ENCODE measurements around the gene YIF1B.

YIF1B gene

DNA sequence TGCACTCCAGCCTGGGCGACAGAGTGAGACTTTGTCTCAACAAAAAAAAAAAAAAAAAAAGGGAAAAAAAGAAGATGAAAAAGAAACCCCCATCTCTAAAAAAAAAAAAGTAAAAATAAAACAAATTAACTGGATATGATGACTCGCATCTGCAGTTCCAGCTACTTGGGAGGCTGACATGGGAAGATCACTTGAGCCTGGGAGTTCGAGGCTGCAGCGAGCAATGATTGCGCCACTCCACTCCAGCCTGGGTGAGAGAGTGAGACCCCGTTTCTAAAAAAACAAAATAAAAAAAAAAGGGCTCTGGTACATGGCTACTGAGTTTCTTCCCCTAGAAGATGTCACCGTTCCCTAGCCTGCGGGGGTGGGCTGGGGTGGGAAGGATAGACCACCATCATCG, 17.5 kb upstream of the YIF1B start:
- no peak for DNase-seq

DNA sequence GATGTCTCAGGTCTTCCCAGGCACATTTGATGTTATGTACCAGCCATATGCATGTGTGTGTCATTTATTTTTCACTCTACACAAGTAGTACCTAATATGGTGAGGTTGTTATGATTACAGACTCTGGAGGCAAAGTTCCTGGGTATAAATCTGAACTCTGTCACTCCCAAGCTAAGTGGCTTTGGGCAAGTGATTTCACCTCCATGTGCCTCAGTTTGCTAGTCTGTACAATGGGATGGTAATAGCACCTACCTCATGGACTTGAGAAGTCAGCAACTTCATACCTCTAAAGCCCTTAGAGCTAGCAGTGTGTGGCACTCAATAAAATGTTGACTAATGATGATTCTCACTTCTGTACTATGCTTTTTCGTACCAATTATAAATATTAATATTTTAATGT, 16.0 kb upstream of the YIF1B start:
- DNase-seq = no peak

DNA sequence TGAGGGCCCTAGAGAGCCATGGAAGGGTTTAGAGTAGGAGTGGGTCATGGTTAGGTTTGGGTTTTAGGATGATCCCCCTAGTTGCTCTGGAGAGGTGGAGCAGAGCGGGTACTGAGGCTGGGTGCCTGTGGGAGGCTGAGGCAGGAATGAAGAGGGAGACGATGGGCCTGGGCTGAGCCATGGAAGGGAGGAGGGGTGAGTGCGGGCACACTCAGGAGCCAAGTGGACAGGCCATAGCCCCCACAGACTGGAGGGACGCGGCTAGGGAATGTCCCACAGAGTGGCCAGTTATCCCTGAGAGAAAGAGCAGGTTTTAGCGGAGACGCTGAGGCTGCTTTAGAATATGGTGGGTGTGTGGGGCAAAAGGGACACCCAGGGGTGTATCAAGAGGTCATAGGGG, 13.9 kb upstream of the YIF1B start:
- DNase-seq = no peak

DNA sequence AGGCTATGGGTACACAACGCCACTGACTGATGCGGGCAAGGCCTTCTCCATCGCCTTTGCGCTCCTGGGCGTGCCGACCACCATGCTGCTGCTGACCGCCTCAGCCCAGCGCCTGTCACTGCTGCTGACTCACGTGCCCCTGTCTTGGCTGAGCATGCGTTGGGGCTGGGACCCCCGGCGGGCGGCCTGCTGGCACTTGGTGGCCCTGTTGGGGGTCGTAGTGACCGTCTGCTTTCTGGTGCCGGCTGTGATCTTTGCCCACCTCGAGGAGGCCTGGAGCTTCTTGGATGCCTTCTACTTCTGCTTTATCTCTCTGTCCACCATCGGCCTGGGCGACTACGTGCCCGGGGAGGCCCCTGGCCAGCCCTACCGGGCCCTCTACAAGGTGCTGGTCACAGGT, 10.8 kb upstream of the YIF1B start:
- DNase-seq = no peak

DNA sequence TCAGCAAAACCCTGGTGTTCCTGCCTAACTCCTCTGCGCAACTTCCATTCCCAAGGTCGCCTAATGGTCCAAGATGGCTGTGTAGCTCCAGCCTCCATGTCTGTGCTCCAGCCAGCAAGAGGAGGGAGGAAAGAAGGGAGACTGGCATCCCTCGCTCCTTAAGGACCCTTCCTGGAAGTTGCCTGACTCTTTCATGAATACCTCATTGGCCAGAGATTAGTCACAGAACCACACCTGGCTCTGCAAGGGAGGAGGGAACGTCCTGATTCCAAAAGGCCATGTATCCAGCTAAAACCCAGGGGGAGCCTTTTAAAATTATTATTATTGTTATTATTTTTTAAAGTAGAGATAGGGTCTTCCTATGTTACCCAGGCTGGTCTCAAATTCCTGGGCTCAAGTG, 8.7 kb upstream of the YIF1B start:
- DNase-seq = no peak

DNA sequence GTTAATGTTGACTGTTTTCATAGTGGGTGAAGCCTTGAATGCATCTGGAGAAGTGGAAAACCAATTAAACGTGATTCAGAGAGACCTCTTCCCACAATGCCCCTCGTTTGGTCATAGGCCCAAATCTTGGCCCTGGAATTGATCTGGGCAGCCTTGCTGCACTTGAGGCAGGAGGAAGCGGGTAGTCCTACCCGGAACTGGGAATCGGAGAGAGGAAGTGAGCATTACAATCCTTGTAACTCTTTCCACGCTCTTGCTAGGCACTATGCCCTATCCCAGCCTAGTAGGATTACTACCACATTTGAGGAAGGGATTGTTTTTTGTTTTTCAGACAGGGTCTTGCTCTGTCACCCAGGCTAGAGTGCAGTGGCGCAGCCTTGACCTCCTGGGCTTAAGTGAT, 7.5 kb upstream of the YIF1B start:
- DNase-seq = no peak

DNA sequence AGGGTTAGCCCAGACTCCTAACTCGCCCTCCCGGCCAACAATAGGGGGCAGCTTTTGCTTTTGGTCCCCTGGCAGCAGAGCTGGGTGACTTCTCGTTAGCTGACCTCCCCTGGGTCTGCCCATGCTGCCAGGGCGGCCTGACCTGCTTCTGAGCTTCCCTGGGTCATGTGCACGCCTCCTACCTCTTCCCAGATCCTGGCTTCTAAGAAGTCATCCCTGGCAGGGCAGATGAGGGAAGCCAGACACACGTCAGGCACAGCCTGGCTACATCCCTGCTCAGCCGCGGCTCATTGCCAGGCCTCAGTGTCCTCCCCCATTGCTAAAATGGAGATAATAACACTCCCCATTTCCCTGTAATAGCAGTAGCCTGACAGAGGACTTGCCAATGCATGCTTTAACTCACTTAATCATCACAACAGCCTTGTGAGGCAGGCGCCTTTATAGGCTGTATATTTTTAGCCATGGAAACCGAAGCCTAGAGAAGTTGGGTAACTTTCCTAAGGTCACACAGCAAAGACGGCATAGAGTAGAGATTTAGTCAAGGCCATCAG, 6.0 kb upstream of the YIF1B start:
- DNase-seq = no peak

DNA sequence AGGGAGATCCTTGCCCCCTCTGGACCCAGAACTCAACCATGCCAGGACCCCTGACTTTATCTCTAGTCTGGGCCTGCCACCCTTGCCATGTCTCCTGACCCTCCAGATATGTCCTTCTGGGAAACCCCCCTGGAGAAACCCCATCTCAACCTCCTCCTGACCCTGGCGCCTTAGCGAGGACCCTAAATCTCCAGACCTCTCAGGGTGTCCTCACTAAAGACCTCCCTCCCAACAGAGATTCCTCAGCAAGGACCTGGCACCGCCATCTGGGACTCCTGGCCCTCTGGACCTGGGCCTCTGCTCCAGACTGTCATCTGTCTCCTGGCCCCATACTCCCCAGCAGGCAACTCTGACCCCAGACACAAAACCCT, 5.2 kb upstream of the YIF1B start:
- DNase-seq = no peak

DNA sequence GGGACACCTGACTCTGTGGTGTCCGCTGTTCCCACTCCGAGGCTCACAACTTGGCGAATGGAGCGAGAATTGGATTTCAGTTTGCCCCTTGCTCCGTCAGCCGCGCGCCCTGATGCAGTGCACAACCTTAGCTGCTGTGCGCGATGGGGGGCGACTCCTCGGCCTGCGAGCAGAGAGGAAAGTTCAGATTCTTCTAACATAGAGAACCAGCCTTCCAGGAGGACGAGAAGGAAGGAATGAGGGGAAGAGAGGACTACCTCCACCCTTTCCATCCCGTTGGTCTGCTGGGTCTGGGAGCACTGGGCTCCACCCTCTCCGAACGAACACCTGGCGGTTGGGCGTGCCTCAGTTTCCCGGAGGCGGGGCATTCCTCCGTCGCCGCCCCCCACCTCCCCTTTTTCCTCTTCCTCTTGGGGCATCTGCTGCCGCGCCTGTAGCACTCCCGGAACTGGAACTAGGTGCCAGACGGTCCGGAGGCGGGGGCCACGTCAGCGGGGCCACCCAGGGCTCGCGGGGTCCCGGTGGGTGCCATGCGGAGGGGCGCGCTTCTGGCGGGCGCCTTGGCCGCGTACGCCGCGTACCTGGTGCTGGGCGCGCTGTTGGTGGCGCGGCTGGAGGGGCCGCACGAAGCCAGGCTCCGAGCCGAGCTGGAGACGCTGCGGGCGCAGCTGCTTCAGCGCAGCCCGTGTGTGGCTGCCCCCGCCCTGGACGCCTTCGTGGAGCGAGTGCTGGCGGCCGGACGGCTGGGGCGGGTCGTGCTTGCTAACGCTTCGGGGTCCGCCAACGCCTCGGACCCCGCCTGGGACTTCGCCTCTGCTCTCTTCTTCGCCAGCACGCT, 3.9 kb upstream of the YIF1B start, which contains the start of gene KCNK6:
Gene KCNK6, plus strand, starts transcription at position 425 of the 838 bp plus-strand sequence. Its CDS starts 106 bp downstream, at position 531.
- peak; percentile 51 for DNase-seq

DNA sequence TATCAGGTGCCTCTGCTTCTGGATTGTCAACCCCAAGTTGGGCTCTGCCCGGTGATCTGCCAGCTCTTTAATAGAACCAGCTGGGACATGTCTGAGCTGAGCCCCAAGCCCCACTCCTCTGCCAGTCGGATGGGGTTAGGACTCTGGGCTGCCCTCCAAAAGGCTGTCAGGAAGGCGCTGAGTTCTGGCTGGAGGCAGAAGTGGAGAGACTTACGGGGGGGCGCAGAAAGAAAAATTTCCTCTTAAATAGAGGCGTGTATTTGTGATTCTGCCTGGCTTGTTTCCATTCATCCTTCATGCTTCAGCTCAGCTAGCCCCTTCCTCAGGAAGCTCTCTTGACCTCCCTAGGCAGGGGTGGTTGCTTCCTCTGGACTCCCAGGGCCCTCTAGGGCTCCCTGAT, 2.9 kb upstream of the YIF1B start:
- DNase-seq = no peak

DNA sequence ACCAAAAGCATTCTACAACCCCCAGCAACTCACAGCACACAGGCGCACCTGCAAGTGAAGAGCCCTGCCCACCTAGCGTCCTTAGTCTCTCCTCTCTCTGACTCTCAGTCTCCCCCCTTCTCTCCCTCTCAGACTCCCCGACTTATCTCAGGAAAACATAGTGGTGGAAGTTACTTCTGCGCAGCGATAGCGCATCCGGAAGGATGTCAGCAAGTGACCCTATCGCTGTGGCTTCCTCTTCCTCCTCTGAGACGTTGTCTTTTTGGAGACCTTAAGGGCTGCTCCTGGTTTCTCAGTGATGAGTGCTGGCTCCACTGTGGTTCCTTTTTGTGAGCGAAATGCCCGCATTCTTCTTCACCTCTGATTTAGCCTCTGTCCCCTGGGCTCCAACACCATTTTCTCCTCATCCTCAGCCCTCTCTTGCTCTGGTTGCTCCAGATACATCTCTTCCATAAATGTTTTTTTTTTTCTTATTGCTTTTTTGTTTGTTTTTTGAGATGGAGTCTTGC, 1.4 kb upstream of the YIF1B start:
- DNase-seq = peak; percentile 54

DNA sequence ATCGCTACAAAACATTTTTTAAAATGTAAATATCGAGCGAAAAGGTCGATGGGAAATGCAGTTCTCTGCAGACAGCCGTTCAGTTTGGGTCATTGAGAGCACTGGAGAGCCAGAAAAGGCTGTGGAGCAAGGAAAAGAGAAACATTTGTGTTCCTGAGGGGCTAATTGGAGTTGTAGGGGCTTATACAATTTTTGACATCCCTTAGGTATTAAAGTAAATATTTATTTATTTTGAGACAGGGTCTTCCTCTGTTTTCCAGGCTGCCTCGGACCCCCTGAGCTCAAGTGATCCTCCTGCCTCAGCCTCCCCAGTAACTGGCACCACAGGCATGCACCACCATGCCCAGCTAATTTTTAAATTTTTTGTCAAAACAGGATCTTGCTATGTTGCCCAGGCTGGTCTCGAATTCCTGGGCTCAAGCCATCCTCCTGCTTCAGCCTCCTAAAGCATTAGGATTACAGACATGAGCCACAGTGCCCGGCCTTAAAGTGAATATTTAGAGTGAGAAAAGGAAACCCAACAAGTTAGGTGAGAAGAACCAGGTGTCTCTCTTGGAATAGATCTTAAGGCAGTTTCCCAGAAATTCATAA, 825 bp upstream of the YIF1B start:
- no peak for DNase-seq

DNA sequence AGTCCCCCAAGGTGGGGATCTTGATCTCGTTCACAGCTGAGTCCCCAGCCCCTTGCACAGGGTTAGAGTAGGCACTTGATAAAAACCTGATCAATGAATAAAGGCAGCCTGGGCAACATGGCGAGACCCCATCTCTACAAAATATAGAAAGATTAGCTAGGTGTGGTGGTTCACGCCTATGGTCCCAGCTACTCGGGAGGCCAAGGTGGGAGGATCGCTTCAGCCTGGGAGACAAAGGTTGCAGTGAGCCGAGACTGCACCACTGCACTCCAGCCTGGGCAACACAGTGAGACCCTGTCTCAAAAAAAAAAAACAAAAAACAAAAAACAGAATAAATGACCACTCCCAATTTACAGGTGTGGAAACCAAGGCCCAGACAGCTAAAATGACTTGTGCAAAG, 4.8 kb downstream of the YIF1B start:
- no peak for DNase-seq

DNA sequence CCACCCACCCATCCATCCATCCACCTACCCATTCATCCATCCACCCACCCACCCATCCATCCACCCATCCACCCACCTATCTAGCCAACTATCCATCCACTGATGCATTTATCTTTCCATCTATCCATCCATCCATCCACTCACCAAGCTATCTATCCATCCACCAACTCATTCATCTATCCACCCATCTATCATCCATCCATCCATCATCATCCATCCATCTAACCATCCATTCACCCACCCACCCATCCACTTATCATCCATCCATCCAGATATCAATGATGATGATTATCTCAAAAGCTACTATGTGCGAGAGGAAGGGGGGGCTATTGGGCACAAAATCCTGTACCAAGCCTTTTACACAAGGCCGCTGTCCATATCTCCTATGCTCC, 5.5 kb downstream of the YIF1B start:
- no peak for DNase-seq

DNA sequence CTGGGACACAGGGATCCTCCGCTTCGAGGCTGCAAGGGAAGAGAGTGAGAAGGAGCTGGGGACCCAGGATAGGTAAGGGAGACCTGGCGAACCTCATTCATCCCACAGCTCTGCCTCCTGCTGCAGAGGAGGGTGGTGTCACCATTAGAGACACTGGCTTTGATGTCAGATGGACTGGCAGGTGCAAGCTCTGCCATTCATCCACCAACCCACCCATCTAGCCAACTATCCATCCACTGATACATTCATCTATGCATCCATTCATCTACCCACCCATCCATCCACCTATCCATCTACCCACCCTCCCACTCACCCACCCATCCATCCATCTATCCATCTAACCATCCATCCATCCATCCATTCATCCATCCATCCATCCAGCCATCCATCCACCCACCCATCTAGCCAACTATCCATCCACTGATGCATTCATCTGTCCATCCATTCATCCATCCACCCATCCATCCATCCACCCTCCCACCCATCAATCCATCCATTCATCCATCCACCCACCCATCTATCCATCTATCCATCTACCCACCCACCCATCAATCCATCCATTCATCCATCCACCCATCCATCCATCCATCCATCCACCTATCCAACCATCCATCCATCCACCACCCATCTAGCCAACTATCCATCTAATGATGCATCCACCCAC, 6.0 kb downstream of the YIF1B start:
- no peak for DNase-seq

DNA sequence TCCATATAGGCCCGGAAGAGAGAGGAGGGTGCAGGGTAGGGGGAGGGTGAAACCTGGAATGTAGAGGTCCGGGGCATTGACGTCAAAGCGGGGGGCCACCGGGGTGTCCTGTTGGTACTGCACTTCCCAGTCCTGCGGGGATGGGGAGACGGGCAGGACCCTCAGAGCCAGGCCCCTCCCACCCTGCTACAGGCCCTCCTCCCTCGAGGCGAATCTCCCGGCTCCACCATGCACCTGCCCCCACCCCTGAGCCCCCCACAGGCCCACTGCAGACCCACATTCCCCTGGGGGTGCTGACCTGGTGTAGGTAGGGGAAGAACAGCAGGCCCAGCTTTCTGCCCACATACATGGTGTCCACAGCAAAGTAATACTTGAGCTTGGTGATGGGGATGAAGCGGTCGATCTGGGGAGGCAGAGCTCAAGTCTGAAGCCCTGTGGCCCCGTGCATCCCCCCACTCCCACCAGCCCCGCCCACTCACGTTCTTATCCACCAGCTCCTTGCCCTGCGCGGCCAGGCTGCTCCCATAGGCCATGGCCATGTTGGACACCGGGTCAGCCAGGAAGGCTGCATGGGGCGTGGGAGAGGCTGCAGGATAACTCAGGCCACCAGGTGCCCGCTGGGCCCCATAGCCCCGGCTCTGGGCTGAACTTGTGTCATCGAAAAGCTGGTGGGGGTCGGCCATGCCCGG, 6.7 kb downstream of the YIF1B start:
- DNase-seq = no peak

DNA sequence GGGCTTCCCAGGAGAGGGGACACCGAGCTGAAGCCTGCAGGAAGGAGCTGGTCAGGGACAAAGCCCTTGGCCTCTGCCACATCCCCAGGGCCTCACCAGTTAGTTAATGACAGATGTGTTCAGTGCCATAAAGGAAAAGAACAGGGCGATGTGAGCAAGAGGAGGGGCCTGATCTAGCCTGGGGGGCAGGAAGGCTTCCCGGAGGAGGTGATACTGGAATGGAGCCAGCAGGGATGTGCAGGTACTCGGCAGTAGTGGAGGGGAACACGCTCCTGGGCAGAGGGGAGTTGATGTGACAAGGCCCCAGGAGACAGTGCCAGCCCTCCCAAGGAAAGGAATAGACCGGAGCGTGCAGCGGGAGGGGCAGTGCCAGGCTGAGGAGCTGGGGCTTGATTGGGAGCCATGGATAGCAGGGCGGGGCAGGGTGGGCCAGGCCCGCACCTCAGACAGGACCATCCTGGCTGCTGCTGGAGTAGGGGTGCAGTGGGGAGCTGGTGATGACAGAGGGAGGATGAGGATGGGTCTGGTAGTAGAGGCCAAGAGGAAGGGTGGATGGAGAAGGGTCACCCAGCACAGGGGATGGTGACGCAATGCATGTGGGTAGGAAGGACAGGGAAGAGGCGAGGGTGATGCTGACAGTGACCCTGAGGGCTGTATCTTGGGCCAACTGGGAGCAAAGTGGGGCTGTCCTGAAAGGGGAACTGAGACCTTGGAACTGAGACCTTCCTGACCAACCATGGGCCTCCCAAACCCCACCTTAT, 7.6 kb downstream of the YIF1B start:
- DNase-seq = no peak

DNA sequence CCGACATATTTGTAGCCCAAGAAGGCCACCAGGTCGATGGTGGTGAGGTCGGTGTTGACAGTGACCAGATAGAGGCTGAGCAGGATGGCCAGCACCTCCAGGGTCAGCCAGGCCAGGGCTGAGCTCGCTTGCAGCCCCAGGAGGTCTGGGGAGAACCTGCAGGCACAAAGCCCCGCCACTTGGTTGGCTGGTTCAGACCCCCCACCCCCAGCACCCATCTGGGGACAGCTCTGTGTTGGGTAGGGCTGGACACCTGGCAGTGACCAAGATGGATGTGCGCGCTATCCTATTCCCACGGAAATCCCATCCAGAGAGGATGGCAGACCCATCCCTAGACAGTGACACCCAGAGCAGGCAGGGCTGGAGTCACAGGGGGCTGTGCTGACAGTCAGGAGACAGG, 8.2 kb downstream of the YIF1B start:
- DNase-seq = no peak

DNA sequence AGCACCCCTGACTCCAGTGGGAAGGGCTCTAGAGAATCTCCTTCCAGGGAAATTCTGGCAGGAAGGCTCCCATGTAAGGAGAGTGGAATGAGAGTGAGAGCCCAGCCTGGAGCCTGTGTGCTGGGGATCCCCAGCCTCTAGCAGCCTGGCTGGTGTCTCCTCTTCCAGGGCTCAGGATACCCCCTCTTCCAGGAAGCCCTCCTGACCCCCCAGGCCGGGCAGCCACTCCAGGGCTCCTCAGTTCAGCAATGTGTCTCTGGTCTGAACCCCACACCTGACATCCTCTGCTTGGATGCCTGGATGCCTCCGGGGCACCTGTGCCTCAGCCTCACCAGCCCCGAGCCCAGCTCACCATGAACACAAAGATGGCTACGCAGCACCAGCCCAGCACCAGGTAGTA, 8.7 kb downstream of the YIF1B start:
- no peak for DNase-seq

DNA sequence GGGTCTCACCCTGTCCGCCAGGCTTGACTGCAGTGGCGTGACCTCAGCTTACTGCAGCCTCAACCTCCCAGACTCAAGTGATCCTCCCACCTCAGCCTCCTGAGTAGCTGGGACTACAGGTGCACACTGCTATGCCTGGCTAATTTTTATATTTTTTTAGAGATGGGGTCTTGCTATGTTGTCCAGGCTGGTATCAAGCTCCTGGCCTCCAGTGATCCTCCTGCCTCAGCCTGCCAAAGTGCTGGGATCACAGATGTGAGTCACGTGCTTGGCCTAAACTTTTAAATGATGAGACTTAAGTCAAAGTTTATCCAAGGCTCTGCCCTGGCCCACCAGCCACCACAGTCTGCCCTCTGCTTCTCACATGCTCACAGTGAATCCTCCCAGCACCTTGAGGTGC, 9.5 kb downstream of the YIF1B start:
- no peak for DNase-seq

DNA sequence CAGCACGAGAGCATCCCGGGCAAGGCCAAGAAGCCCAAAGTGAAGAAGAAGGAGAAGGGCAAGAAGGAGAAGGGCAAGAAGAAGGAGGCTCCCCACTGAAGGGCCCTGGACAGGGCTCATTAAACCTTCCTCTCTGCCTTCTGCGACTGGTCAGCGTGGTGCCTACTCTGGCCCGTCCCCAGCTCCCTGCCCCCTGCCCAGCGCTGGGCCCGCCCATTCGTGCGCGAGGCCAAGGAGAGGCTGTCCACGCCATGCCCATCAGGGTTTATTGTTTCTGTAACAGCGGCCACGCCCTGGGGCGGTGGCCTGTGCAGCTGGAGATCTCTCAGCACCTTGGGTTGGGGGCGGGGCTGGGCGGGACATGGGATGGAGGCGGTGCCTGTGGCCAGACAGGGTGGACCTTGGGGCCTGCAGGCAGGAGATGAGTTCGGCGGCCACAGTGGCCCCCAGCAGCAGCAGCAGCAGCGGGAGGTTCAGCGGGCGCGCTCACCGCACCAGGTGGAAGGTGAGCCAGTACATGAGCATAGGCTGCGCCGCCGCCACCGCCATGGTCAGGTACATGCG, 10.8 kb downstream of the YIF1B start:
- no peak for DNase-seq

DNA sequence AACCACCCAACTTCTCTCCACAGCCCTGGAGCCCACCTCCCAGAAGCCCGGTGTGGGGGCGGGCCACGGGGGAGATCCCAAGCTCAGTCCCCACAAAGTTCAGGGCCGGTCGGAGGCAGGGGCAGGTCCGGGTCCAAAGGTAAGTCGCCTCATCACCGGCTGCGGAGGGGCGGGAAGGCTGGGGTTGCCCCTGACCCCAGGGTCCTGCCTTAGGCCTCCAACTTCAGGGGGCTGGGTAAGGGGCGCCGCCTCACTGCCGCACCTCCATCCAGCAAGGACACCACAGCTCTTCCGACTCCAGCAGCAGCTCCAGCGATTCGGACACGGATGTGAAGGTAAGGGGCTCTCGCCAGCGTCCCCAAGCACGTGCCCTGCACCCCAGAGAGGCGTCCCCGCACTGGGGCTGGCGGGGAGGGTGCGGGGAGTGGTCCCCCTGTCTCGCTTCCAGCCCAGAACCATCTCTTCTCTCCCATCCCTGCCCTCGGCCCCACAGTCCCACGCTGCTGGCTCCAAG, 11.3 kb downstream of the YIF1B start:
- DNase-seq = no peak
